ENCODE results near the gene PFAS. TPM values are rescaled to one million over a fixed set of nuclear protein-coding genes. Genes with fewer than 3 reads are reported as not detected.
A peak's percentile ranks its signal among the peaks of the same experiment; 100 is the strongest.

Gene PFAS
- total RNA-seq, 2 experiments from 2014 or later: 152 to 157 TPM

DNA sequence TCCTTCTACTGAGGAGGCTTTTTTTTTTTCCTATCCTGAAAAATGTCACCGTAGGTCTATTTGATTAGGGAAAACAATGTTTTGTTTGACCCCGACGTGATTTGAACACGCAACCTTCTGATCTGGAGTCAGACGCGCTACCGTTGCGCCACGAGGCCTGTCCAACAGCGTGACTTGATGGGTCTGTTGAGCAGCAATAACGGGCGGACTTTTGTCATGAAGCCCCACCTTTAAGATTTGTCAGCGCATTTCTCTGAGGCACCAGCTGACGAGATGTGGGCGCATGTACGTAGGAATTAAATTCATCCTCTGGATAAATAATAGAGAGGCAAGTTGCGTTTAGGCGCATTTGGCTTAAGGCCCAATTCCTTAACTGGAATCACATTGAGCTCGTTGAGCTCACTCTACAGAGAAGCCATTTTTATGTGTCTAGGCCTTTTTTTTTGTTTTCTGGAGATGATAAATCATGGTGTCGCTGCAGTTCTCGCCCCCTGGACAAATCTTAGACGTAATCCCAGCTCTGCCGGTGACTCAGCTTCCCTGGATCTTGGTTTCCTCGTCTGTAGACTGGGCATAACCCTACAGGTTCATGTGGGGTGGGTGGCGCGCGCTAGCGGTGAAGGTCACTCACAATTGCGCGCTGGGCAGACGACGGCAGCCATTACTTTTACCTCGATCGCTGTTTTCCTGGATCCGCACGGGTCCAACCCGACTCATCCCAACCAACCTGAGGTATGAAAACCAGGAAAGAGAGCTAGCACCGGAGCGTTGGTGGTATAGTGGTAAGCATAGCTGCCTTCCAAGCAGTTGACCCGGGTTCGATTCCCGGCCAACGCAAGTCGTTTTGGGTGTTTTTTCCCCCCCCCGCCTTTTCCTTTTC is 28.1 kb upstream of the PFAS start:
- ATAC-seq: peak; percentile 13
- ChIA-PET POLR2A (interaction anchor here (0.7 to 8.8 kb wide), 22 partner anchors 10 to 335 kb away, joined by 3 to 232 read pairs (median 8); partner anchors contain the start of genes ALOXE3, AURKB, BORCS6 and CTC1), CTCF (interaction anchor here (0.7 to 4.9 kb wide), 13 partner anchors 9 to 148 kb away, joined by 3 to 47 read pairs (median 4); partner anchors contain the start of genes ALOXE3, AURKB, BORCS6 and CTC1)
- peak; percentile 94 for DNase-seq
- Mint-ChIP-seq H3K9me3 (no peaks in the 10 kb centered on the region), H3K4me1 (ENCODE audit: low read depth) (peaks cover 21% of the 10 kb centered on the region), H3K36me3 (ENCODE audit: low read depth) (peaks cover 10% of the 10 kb centered on the region), H3K27me3 (peaks cover 8% of the 10 kb centered on the region), H3K4me3 (peak overlapping the region; percentile 97), H3K27ac (peak overlapping the region; percentile 99)
- intact Hi-C loops (cut with micrococcal nuclease): loop anchor here (1.0 to 5.0 kb wide), 3 partner anchors 10 to 84 kb away; no protein-coding TSS in a partner anchor
- TF ChIP-seq, protein P1, sequence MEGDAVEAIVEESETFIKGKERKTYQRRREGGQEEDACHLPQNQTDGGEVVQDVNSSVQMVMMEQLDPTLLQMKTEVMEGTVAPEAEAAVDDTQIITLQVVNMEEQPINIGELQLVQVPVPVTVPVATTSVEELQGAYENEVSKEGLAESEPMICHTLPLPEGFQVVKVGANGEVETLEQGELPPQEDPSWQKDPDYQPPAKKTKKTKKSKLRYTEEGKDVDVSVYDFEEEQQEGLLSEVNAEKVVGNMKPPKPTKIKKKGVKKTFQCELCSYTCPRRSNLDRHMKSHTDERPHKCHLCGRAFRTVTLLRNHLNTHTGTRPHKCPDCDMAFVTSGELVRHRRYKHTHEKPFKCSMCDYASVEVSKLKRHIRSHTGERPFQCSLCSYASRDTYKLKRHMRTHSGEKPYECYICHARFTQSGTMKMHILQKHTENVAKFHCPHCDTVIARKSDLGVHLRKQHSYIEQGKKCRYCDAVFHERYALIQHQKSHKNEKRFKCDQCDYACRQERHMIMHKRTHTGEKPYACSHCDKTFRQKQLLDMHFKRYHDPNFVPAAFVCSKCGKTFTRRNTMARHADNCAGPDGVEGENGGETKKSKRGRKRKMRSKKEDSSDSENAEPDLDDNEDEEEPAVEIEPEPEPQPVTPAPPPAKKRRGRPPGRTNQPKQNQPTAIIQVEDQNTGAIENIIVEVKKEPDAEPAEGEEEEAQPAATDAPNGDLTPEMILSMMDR (IDR thresholded peaks at IDR 0.05): no peak

DNA sequence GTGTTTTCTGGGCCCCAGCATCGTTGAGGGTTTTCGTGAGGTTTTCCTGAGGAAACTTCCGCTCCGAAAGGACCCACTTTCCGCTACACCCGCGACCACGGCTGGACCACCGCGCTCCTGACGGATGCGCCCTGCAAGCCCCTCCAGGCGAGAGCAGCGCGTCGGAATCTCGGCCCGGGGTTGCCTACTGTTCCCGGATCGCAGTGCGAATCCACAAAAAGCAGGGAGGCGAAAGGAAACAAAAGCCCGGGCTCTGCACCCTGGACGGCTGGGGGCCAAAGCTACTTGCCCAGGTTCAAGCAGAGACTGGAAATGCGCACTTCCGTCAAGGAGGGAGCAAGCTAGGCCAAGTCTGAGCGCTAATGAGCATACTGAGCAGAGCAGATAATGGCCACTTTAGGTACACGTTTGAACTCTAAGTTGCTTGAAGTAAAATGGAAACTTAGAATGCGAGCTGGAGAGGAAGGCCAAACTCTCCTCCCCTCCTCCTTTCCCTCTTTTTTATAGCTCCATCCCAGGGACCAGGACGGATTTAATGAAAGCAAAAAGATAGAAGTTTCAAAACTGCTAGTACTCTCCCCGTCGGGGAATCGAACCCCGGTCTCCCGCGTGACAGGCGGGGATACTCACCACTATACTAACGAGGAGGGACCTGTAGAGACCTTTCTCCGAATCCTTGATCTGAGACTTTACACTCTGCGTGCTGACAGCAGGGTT is 27.3 kb upstream of the PFAS start:
- ATAC-seq (peak; percentile 56), DNase-seq (peak; percentile 94)
- Mint-ChIP-seq H3K27me3 (peaks cover 8% of the 10 kb centered on the region), H3K4me1 (ENCODE audit: low read depth) (peaks cover 28% of the 10 kb centered on the region), H3K27ac (peak overlapping the region; percentile 99), H3K9me3 (no peaks in the 10 kb centered on the region), H3K4me3 (peak overlapping the region; percentile 97), H3K36me3 (ENCODE audit: low read depth) (peaks cover 17% of the 10 kb centered on the region)
- TF ChIP-seq, protein P1 (IDR thresholded peaks at IDR 0.05): no peak
- ChIA-PET POLR2A (interaction anchor here (0.8 to 8.8 kb wide), 24 partner anchors 11 to 335 kb away, joined by 3 to 232 read pairs (median 6); partner anchors contain the start of genes ALOXE3, AURKB, BORCS6 and CTC1), CTCF (interaction anchor here (1.0 to 4.9 kb wide), 11 partner anchors 10 to 149 kb away, joined by 3 to 47 read pairs (median 8); partner anchors contain the start of genes ALOXE3, AURKB, BORCS6 and CTC1)
- intact Hi-C loops (cut with micrococcal nuclease): loop anchor here (1.0 to 5.0 kb wide), 5 partner anchors 11 to 103 kb away; partner anchors contain the start of gene ALOXE3

GRCh38 chr17:8222380-8222629 is 26.8 kb upstream of the PFAS start:
- no peak for DNase-seq
- TF ChIP-seq, protein P1 (IDR thresholded peaks at IDR 0.05): no peak
- intact Hi-C loops (cut with micrococcal nuclease): loop anchor here (1.0 to 5.0 kb wide), 4 partner anchors 35 to 104 kb away; partner anchors contain the start of gene ALOXE3
- ChIA-PET POLR2A (interaction anchor here (0.9 to 8.8 kb wide), 21 partner anchors 11 to 980 kb away, joined by 3 to 232 read pairs (median 8); partner anchors contain the start of genes ALOXE3, AURKB, BORCS6 and CTC1), CTCF (interaction anchor here (0.9 to 4.9 kb wide), 10 partner anchors 11 to 103 kb away, joined by 3 to 47 read pairs (median 8); partner anchors contain the start of genes ALOXE3, AURKB, BORCS6 and CTC1)
- Mint-ChIP-seq H3K36me3 (ENCODE audit: low read depth) (peaks cover 22% of the 10 kb centered on the region), H3K9me3 (no peaks in the 10 kb centered on the region), H3K27ac (peak overlapping the region; percentile 99), H3K27me3 (peaks cover 8% of the 10 kb centered on the region), H3K4me1 (ENCODE audit: low read depth) (peaks cover 31% of the 10 kb centered on the region), H3K4me3 (peak overlapping the region; percentile 97)
- peak; percentile 26 for ATAC-seq

DNA sequence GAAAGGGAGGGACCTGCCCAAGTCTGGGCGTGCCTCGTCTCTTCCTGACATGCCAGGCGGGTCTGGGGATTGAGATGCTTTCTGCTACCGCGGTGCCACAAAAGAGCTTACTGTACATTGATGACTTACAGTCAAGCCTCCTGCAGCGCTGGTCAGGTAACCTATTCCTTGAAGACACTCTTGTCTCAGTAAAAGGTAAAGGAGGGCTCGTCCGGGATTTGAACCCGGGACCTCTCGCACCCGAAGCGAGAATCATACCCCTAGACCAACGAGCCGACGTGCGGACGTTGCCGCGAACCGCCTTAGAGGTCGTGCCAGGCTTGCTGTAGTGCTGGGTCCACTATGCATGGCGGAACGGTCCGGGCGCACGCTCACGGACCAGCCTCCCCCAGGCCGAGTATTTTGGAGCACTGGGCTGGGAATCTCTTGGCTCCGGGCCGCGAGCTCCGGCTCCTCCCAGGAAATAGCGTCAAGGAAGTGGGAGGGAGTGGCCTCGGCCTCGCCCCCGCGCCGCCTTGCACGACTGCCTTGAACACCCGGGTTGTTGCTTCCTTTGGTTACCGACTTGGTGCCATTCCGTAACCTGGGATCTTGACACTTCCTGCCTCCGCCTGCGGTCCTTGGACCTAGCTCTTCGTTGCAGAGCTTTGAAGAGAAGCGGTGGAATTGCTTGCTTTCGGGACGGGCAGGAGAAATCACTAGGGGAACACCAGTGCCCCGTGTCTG is 26.3 kb upstream of the PFAS start:
- DNase-seq (peak; percentile 95), ATAC-seq (peak; percentile 40)
- Mint-ChIP-seq H3K9me3 (no peaks in the 10 kb centered on the region), H3K4me1 (ENCODE audit: low read depth) (peaks cover 34% of the 10 kb centered on the region), H3K36me3 (ENCODE audit: low read depth) (peaks cover 27% of the 10 kb centered on the region), H3K4me3 (peak overlapping the region; percentile 97), H3K27ac (peak overlapping the region; percentile 99), H3K27me3 (peaks cover 8% of the 10 kb centered on the region)
- intact Hi-C loops (cut with micrococcal nuclease): loop anchor here (1.0 to 5.0 kb wide), 4 partner anchors 35 to 104 kb away; partner anchors contain the start of gene ALOXE3
- ChIA-PET POLR2A (interaction anchor here (0.8 to 8.8 kb wide), 26 partner anchors 10 to 981 kb away, joined by 3 to 232 read pairs (median 6); partner anchors contain the start of genes ALOXE3, AURKB, BORCS6 and CTC1), CTCF (interaction anchor here (0.9 to 4.9 kb wide), 11 partner anchors 12 to 103 kb away, joined by 3 to 47 read pairs (median 8); partner anchors contain the start of genes ALOXE3, AURKB, BORCS6 and CTC1)
- TF ChIP-seq, protein P1 (IDR thresholded peaks at IDR 0.05): no peak

Measured in activated CD8-positive, alpha-beta T cell treated with anti-CD3 and anti-CD28 coated beads for 36 hours (primary cell).